ENCODE results near the gene ELAVL1.

- TF ChIP-seq EP300 (IDR thresholded peaks at IDR 0.05; ENCODE audit: borderline replicate concordance in 1 of 2, low read depth in 1 of 2, low read length in 1 of 2) = no peak
- no peak for TF ChIP-seq FOXJ3 (CRISPR knock-in tag; IDR thresholded peaks at IDR 0.05)
- TF ChIP-seq CTCF (IDR thresholded peaks at IDR 0.05) = no peak
- TF ChIP-seq TCF12 (IDR thresholded peaks at IDR 0.05) = no peak
- no peak for TF ChIP-seq EZH2phosphoT487 (IDR thresholded peaks at IDR 0.05; ENCODE audit: borderline replicate concordance, low read depth)
- no peak for TF ChIP-seq TAF1 (IDR thresholded peaks at IDR 0.05; ENCODE audit: borderline replicate concordance, low read depth, low read length)
- TF ChIP-seq USF2 (IDR thresholded peaks at IDR 0.05; ENCODE audit: borderline replicate concordance, low read depth, low read length) = no peak
- TF ChIP-seq FOXM1 (IDR thresholded peaks at IDR 0.05; ENCODE audit: low read depth) = no peak
- TF ChIP-seq ELF1 (IDR thresholded peaks at IDR 0.05) = no peak
- TF ChIP-seq RFX5 (IDR thresholded peaks at IDR 0.05; ENCODE audit: low read length) = no peak
- TF ChIP-seq NRF1 (IDR thresholded peaks at IDR 0.05; ENCODE audit: low read depth, low read length) = no peak
- TF ChIP-seq GABPA (IDR thresholded peaks at IDR 0.05; ENCODE audit: low read depth) = no peak
- TF ChIP-seq GATA2 (CRISPR knock-in tag; IDR thresholded peaks at IDR 0.05) = no peak
Measured at GRCh38 chr19:7912144-7912696, 93.2 kb downstream of the ELAVL1 start.

Measured in SK-N-SH (cell line).